Measurements from ENCODE around the gene EP400.

The EP400 gene

DNA sequence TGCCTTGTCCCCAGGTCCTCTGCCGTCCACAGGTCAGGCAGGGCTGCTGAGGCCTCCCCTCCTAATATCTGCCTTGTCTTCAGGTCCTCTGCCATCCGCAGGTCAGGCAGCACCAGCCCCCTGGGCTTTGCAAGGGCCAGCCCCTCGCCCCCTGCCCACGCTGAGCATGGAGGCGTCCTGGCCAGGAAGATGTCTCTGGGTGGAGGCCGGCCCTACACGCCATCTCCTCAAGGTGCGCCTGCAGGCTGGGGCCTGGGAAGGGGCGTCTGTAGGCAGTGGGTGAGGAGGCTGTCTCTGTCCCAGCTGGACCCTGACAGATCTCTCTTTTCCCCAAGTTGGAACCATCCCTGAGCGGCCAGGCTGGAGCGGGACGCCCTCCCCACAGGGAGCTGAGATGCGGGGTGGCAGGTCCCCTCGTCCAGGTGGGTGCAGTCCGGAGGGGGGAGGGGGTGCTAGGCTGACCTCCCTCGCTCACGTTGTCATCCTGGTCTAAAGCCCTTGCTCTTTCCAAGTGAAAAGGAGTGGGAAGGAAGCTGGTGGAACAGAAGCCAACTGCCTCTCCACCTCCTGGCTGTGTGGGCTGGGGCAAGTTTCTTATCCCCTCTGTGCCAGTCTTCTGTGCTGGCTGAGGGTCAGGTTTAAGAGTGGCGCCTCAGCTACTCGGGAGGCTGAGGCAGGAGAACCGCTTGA, 34.6 kb upstream of the EP400 start:
- Histone ChIP-seq H3K36me3 (ENCODE audit: insufficient read depth, low read depth, low read length) (peaks cover 51% of the 10 kb centered on the region), H3K4me3 (ENCODE audit: low read length) (no peak overlapping the region), H3K27ac (ENCODE audit: low read length) (no peak overlapping the region)

DNA sequence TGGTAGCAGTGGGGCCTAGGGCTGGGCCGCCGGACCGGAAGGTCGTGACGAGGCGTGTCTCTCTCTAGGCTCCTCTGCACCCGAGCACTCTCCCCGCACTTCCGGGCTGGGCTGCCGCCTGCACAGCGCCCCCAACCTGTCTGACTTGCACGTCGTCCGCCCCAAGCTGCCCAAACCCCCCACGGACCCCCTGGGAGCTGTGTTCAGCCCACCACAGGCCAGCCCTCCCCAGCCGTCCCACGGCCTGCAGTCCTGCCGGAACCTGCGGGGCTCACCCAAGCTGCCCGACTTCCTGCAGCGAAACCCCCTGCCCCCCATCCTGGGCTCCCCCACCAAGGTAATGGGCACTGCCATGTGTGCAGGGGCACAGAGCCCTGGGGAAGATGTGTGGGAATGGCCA, 33.9 kb upstream of the EP400 start:
- Histone ChIP-seq H3K4me1 (ENCODE audit: insufficient read depth, low read length) (no peaks in the 10 kb centered on the region), H3K27me3 (ENCODE audit: insufficient read depth, low read length) (no peaks in the 10 kb centered on the region), H3K9me3 (ENCODE audit: insufficient read depth, low read depth, low read length) (no peaks in the 10 kb centered on the region), H3K27ac (ENCODE audit: low read length) (no peak overlapping the region), H3K9ac (ENCODE audit: low read depth, low read length) (no peak overlapping the region), H3K36me3 (ENCODE audit: insufficient read depth, low read depth, low read length) (peaks cover 50% of the 10 kb centered on the region), H3K4me3 (ENCODE audit: low read length) (no peak overlapping the region)

More for the DNA sequence above, 34.6 kb upstream of the EP400 start:
- H3K9me3 ChIP-seq (ENCODE audit: insufficient read depth, low read depth, low read length): no peaks in the 10 kb centered on the region
- H3K9ac ChIP-seq (ENCODE audit: low read depth, low read length): no peak overlapping the region
- H3K4me1 ChIP-seq (ENCODE audit: insufficient read depth, low read length): no peaks in the 10 kb centered on the region
- H3K27me3 ChIP-seq (ENCODE audit: insufficient read depth, low read length): no peaks in the 10 kb centered on the region

DNA sequence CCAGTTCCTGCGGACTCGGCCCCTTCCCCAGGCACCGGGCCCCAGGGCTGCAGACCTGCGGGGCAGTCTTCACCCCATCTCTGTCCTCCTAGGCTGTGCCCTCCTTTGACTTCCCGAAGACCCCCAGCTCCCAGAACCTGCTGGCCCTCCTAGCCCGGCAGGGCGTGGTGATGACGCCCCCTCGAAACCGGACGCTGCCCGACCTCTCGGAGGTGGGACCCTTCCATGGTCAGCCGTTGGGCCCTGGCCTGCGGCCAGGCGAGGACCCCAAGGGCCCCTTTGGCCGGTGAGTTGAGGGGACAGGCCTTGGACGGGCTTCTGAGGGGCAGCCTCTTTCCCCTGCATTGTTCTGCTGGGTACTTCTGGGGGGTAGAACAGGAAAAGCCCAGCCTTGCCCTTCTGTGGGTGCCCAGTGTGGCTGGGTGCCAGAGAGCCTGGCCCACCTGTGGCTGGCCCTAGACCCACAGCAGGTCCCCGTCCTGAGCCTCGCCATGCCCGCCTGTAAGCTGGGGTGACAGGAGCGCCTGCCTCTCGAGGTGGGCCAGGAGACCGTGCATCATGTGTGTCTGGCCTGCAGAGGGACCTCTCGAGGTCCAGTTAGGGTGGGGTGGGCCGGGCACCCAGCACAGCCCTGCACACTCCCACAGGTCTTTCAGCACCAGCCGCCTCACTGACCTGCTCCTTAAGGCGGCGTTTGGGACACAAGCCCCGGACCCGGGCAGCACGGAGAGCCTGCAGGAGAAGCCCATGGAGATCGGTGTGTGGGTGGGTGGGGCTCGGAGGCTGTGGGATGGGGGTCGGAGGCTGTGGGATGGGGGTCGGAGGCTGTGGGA, 33.2 kb upstream of the EP400 start:
- Histone ChIP-seq H3K9ac (ENCODE audit: low read depth, low read length) (no peak overlapping the region), H3K36me3 (ENCODE audit: insufficient read depth, low read depth, low read length) (peaks cover 49% of the 10 kb centered on the region)

DNA sequence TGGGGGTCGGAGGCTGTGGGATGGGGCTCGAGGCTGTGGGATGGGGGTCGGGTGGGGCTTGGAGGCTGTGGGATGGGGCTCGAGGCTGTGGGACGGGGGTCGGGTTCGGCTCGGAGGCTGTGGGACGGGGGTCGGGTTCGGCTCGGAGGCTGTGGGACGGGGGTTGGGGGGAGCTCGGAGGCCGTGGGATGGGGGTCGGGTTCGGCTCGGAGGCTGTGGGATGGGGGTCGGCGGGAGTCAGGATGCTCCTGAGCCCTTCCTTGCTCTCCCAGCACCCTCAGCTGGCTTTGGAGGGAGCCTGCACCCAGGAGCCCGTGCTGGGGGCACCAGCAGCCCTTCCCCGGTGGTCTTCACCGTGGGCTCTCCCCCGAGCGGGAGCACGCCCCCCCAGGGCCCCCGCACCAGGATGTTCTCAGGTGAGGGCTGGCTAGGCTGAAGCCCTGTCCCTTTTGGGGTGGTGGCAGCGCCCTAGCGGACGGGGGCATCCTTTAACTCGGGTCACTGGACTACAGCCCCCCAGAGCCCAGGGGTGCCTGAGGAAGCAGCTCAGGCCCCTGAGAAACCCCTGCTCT, 32.5 kb upstream of the EP400 start:
- no peaks in the 10 kb centered on the region for H3K4me1 ChIP-seq (ENCODE audit: insufficient read depth, low read length)
- H3K9ac ChIP-seq (ENCODE audit: low read depth, low read length): no peak overlapping the region
- no peaks in the 10 kb centered on the region for H3K9me3 ChIP-seq (ENCODE audit: insufficient read depth, low read depth, low read length)
- peaks cover 49% of the 10 kb centered on the region for H3K36me3 ChIP-seq (ENCODE audit: insufficient read depth, low read depth, low read length)
- H3K27ac ChIP-seq (ENCODE audit: low read length): no peak overlapping the region
- H3K27me3 ChIP-seq (ENCODE audit: insufficient read depth, low read length): no peaks in the 10 kb centered on the region
- no peak overlapping the region for H3K4me3 ChIP-seq (ENCODE audit: low read length)

More for the DNA sequence above, 33.2 kb upstream of the EP400 start:
- H3K4me1 ChIP-seq (ENCODE audit: insufficient read depth, low read length): no peaks in the 10 kb centered on the region
- no peaks in the 10 kb centered on the region for H3K9me3 ChIP-seq (ENCODE audit: insufficient read depth, low read depth, low read length)
- H3K27ac ChIP-seq (ENCODE audit: low read length): no peak overlapping the region
- no peak overlapping the region for H3K4me3 ChIP-seq (ENCODE audit: low read length)
- H3K27me3 ChIP-seq (ENCODE audit: insufficient read depth, low read length): no peaks in the 10 kb centered on the region

DNA sequence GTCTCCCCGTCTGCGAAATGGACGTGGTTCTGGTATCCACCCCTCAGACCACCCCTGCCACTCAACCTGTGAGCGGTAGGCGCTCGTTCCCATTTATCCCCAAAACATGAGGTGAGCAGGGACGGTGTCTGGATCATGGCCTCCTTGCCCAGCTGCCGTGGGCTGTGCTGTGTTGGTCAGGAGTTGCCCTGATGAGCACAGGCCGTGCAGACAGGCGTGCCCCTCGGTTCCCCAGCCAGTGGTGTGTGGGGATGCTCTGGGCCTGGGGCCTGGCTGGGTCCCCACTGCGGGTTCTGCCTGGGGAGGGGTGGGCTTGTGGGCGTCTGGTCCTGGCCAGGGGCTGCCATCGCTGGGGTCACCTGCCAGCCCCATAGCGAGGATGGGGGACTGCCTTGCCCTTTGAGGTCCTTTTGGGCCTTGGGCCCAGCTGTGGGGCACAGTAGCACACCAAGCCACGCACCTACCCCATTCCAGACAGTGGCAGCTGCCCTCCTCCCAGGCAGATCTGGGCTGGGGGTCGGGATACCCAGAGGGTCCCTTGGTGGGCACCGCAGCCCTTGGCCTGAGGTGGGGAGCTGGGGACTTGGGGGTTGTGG, 31.9 kb upstream of the EP400 start:
- H3K9ac ChIP-seq (ENCODE audit: low read depth, low read length): no peak overlapping the region
- H3K36me3 ChIP-seq (ENCODE audit: insufficient read depth, low read depth, low read length): peaks cover 46% of the 10 kb centered on the region
- no peaks in the 10 kb centered on the region for H3K9me3 ChIP-seq (ENCODE audit: insufficient read depth, low read depth, low read length)
- H3K4me1 ChIP-seq (ENCODE audit: insufficient read depth, low read length): no peaks in the 10 kb centered on the region
- no peaks in the 10 kb centered on the region for H3K27me3 ChIP-seq (ENCODE audit: insufficient read depth, low read length)
- no peak overlapping the region for H3K4me3 ChIP-seq (ENCODE audit: low read length)
- H3K27ac ChIP-seq (ENCODE audit: low read length): no peak overlapping the region

DNA sequence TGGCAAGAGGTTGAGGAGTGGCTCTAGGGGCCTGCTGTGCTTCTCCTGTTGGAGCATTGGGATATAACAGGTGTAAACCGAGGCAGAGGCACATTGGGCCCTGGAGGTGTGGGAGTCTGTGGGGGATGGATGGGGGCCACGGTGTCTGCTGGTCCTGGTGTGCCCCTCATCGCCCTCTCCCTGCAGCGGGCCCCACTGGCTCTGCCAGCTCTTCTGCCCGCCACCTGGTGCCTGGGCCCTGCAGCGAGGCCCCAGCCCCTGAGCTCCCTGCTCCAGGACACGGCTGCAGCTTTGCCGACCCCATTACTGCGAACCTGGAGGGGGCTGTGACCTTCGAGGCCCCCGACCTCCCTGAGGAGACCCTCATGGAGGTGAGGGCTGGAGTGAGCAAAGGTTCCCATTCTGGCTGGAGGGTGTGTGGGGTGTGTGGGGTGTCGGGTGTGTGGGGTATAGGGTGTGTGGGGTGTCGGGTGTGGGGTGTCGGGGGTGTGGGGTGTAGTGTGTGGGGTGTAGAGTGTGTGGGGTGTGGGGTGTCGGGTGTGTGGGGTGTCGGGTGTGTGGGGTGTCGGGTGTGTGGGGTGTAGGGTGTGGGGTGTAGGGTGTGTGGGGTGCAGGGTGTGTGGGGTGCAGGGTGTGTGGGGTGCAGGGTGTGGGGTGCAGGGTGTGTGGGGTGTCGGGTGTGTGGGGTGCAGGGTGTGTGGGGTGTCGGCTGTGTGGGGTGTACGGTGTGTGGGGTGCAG, 31.3 kb upstream of the EP400 start:
- Histone ChIP-seq H3K4me3 (ENCODE audit: low read length) (no peak overlapping the region), H3K4me1 (ENCODE audit: insufficient read depth, low read length) (no peaks in the 10 kb centered on the region), H3K27ac (ENCODE audit: low read length) (no peak overlapping the region), H3K27me3 (ENCODE audit: insufficient read depth, low read length) (no peaks in the 10 kb centered on the region), H3K36me3 (ENCODE audit: insufficient read depth, low read depth, low read length) (peaks cover 46% of the 10 kb centered on the region), H3K9me3 (ENCODE audit: insufficient read depth, low read depth, low read length) (no peaks in the 10 kb centered on the region), H3K9ac (ENCODE audit: low read depth, low read length) (no peak overlapping the region)

DNA sequence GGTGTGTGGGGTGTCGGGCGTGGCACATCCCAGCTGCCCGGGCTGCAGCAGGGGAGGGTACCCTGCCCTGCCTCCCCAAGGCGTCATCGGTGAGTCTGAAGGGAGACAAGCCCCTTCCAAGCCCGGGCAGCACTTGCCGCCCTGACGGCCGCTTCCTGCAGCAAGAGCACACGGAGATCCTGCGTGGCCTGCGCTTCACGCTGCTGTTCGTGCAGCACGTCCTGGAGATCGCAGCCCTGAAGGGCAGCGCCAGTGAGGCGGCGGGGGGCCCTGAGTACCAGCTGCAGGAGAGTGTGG, 30.7 kb upstream of the EP400 start:
- H3K36me3 ChIP-seq (ENCODE audit: insufficient read depth, low read depth, low read length): peaks cover 46% of the 10 kb centered on the region
- H3K9me3 ChIP-seq (ENCODE audit: insufficient read depth, low read depth, low read length): no peaks in the 10 kb centered on the region
- H3K4me3 ChIP-seq (ENCODE audit: low read length): no peak overlapping the region
- no peak overlapping the region for H3K9ac ChIP-seq (ENCODE audit: low read depth, low read length)
- no peak overlapping the region for H3K27ac ChIP-seq (ENCODE audit: low read length)
- no peaks in the 10 kb centered on the region for H3K27me3 ChIP-seq (ENCODE audit: insufficient read depth, low read length)
- no peaks in the 10 kb centered on the region for H3K4me1 ChIP-seq (ENCODE audit: insufficient read depth, low read length)

DNA sequence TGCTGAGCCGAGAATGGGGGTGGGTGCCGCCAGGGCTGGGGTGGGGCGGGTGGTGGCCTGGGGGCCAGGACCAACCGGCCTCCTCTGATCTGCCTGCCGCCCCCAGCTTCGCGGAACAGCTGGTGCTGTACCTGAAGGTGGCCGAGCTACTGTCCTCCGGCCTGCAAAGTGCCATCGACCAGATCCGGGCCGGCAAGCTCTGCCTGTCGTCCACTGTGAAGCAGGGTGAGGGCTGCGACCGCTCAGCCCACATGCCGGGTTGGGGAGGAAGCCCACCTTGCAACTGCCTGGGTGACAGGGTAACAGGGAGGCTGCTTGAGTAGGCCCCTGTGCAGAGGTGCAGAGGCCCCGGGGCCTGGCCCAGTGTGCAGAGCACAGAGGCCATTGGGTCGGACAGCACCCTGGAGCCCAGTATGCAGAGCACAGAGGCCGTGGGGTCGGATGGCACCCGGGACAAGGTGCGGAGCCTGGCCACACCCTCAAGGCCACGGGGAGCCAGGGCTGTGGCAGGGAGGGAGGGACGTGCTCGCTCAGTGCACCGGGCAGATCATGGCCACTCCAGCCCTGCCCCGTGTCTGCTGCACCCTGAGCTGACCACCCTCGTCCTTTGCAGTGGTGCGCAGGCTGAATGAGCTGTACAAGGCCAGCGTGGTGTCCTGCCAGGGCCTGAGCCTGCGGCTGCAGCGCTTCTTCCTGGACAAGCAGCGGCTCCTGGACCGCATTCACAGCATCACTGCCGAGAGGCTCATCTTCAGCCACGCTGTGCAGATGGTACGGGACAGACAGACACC, 30.2 kb upstream of the EP400 start:
- H3K27ac ChIP-seq (ENCODE audit: low read length): no peak overlapping the region
- H3K4me1 ChIP-seq (ENCODE audit: insufficient read depth, low read length): no peaks in the 10 kb centered on the region
- peaks cover 41% of the 10 kb centered on the region for H3K36me3 ChIP-seq (ENCODE audit: insufficient read depth, low read depth, low read length)
- H3K9me3 ChIP-seq (ENCODE audit: insufficient read depth, low read depth, low read length): no peaks in the 10 kb centered on the region
- no peaks in the 10 kb centered on the region for H3K27me3 ChIP-seq (ENCODE audit: insufficient read depth, low read length)
- H3K4me3 ChIP-seq (ENCODE audit: low read length): no peak overlapping the region
- H3K9ac ChIP-seq (ENCODE audit: low read depth, low read length): no peak overlapping the region

DNA sequence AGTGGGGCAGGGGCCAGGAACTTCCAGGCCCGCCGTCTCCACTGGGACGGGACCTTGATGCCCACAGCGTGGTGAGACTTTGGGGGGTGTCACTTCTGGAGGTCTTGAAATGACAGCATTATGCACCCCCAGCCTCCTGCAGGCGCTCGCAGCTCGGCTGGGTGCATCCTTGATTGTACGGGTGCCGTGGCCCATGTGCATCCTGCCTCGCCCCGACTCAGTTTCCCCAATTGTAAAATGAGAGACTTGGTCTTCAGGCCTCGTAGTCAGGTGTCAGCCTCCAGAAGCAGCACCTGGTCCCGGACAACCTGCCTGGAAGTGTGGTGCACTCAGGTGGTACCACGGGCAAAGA, 29.6 kb upstream of the EP400 start:
- Histone ChIP-seq H3K27ac (ENCODE audit: low read length) (no peak overlapping the region), H3K4me3 (ENCODE audit: low read length) (no peak overlapping the region), H3K27me3 (ENCODE audit: insufficient read depth, low read length) (no peaks in the 10 kb centered on the region), H3K4me1 (ENCODE audit: insufficient read depth, low read length) (no peaks in the 10 kb centered on the region), H3K9me3 (ENCODE audit: insufficient read depth, low read depth, low read length) (no peaks in the 10 kb centered on the region), H3K9ac (ENCODE audit: low read depth, low read length) (no peak overlapping the region), H3K36me3 (ENCODE audit: insufficient read depth, low read depth, low read length) (peaks cover 36% of the 10 kb centered on the region)

DNA sequence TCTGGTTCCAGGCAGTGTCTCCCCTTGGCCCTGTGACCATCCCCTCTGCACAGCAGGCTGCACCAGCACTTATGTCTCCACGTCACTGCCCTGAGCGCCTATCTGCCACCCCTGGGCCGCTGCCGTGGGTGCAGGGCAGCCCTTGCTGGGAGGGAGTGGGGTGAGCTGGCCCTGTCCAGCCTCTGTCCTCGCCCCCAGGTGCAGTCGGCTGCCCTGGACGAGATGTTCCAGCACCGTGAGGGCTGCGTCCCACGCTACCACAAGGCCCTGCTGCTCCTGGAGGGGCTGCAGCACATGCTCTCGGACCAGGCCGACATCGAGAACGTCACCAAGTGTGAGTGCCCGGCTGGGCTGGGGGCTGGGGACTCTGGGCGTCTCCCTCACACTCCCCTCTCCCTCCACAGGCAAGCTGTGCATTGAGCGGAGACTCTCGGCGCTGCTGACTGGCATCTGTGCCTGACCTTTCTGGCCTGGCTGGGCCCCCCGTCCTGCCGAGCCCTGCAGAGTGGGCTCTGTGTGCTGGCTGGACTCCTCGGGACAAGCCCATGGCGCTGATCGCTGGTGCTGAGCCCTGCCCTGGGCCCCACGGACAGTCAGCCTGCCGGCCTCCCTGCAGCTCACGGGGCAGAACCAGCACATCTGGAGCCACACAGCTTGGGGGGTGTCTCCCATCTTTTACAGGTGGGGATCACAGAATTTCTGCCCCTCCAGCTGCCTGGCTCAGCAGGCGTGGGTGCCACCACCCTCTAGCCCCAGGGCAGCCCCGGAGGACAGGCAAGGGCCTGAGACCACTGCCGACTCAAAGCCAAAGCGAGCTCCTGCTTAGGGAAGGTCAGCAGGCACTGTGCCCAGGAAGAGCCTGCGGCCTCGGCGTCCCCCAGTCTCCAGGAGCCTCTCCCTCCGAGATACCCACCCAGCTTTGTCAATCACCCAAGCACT, 28.6 kb upstream of the EP400 start:
- Histone ChIP-seq H3K4me1 (ENCODE audit: insufficient read depth, low read length) (no peaks in the 10 kb centered on the region), H3K9me3 (ENCODE audit: insufficient read depth, low read depth, low read length) (no peaks in the 10 kb centered on the region), H3K4me3 (ENCODE audit: low read length) (no peak overlapping the region), H3K9ac (ENCODE audit: low read depth, low read length) (no peak overlapping the region), H3K36me3 (ENCODE audit: insufficient read depth, low read depth, low read length) (peaks cover 27% of the 10 kb centered on the region), H3K27me3 (ENCODE audit: insufficient read depth, low read length) (no peaks in the 10 kb centered on the region), H3K27ac (ENCODE audit: low read length) (no peak overlapping the region)
